ENCODE data around the gene CLEC2B.

Gene CLEC2B

DNA sequence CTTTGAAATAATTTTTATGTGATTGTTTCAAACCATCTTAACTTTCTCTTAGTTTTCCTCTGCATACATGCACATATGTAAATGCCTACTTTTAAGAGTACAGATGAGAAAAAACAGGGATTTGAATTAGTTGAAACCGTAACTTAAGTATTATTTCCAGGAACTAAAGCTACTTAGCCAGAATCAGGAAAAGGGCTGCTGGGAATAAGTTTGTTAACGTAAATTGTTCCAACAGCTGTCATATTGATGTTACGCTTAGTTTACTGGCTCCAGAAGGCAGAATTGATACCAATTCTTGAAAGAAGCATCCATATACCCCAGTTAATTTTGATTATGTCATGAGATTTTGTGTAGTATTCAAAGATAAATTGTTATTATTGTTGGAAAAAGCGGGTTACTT is 59.8 kb downstream of the CLEC2B start:
- DNase-seq (ENCODE audit: low read depth in 2 of 2), result no peak

DNA sequence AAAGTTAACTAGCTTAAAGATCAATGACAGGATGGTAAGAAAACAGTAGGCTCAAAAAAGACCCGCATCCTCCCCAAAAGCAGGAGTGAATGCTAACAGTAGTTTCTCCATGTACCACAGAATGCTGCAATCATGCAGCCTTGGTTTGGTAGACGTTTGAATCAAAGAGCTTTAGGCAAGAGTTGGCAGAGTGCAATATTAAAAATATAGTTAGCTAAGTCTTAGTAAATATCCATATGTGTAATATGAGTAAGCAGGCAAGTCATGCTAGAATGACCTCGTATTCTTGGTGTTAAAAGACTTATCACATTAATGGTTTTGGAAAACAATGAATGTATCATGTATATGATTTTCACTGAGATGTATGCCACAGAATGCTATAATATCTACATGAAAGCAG is 60.6 kb downstream of the CLEC2B start:
- no peak for DNase-seq (ENCODE audit: low read depth in 2 of 2)

DNA sequence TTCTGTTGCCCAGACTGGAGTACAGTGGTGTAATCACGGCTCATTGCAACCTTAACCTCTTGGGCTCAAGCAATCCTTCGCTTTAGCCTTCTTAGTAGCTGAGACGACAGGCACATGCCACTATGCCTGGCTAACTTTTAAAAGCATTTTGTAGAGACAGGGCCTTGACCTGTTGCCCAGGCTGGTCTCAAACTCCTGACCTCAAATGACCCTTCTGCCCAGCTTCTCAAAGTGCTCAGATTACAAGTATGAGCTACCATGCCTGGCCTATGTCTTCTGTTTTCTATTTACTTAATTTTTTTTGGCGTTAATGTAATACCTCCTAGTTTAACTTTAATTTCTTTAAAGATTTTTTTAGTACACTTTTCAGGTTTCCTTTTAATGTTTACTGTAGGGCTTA is 62.4 kb downstream of the CLEC2B start:
- DNase-seq (ENCODE audit: low read depth in 2 of 2), result no peak

DNA sequence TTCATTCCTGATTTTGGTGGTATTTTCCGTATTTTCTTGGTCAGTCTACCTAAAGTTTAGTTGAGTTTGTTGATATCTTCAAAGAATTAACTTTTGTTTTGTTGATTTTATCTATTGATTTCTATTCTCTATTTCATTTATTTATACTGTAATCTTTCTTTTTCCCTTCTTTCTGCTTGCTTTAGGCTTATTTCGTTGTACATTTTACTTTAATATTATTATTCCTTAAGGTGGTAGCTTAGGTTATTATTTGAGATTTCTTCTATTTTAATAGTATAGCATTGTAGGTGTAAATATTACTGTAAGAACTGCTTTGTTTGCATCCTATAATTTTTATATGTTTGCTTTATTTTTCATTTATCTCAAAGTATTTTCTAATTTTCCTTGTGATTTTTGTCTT is 63.3 kb downstream of the CLEC2B start:
- DNase-seq (ENCODE audit: low read depth in 2 of 2), result no peak

Data from fibroblast of skin of left biceps (primary cell).